ENCODE data around the gene SLC35F4.

GRCh38 chr14:57607086-57607485 lies 258.8 kb downstream of the SLC35F4 start:
- no peak for TF ChIP-seq CTCF (conservative IDR thresholded peaks at IDR 0.05; ENCODE audit: low read depth, low read length)
- TF ChIP-seq CEBPB (IDR thresholded peaks at IDR 0.05; ENCODE audit: low read depth, low read length): no peak
- TF ChIP-seq MAFK (IDR thresholded peaks at IDR 0.05; ENCODE audit: low read depth, low read length): no peak
- no peak for TF ChIP-seq POLR2A (IDR thresholded peaks at IDR 0.05; ENCODE audit: low read depth, low read length)
- TF ChIP-seq RCOR1 (IDR thresholded peaks at IDR 0.05; ENCODE audit: insufficient replicate concordance, low read length): no peak
- TF ChIP-seq USF2 (IDR thresholded peaks at IDR 0.05; ENCODE audit: low read depth, low read length): no peak
- no peak for TF ChIP-seq ELK1 (IDR thresholded peaks at IDR 0.05; ENCODE audit: borderline replicate concordance, low read depth, low read length)
- no peak for TF ChIP-seq CHD1 (IDR thresholded peaks at IDR 0.05; ENCODE audit: low read depth, low read length)
